Stimulated activated naive CD4-positive, alpha-beta T cell treated with Interleukin-2 at 50 U/mL for 16 hours (primary cell): Measurements from ENCODE around the gene CNDP2.

Experiments used
- DNase-seq: peaks from one replicate; lab custom pipeline; 2025; lab: John Stamatoyannopoulos, UW

The CNDP2 gene

GRCh38 chr18:74472312-74472711 lies 23.9 kb upstream of the CNDP2 start:
- no peak for DNase-seq

GRCh38 chr18:74473976-74474640 lies 22.1 kb upstream of the CNDP2 start:
- DNase-seq, result no peak

- DNase-seq, result no peak
Measured at GRCh38 chr18:74476140-74476539, 20.0 kb upstream of the CNDP2 start.

- DNase-seq, result no peak
Measured at GRCh38 chr18:74477771-74478170, 18.4 kb upstream of the CNDP2 start.

GRCh38 chr18:74478316-74478715 lies 17.8 kb upstream of the CNDP2 start:
- no peak for DNase-seq

GRCh38 chr18:74478880-74479279 lies 17.3 kb upstream of the CNDP2 start:
- no peak for DNase-seq

- no peak for DNase-seq
Measured at GRCh38 chr18:74479486-74480148, 16.5 kb upstream of the CNDP2 start.

GRCh38 chr18:74480149-74480651 lies 16.0 kb upstream of the CNDP2 start:
- no peak for DNase-seq

- DNase-seq, result no peak
Measured at GRCh38 chr18:74482697-74483096, 13.5 kb upstream of the CNDP2 start.

- no peak for DNase-seq
Measured at GRCh38 chr18:74486119-74486849, 9.9 kb upstream of the CNDP2 start.

GRCh38 chr18:74488354-74488753 lies 7.8 kb upstream of the CNDP2 start:
- no peak for DNase-seq

- DNase-seq, result no peak
Measured at GRCh38 chr18:74488864-74489263, 7.3 kb upstream of the CNDP2 start.

- DNase-seq, result no peak
Measured at GRCh38 chr18:74489676-74490075, 6.5 kb upstream of the CNDP2 start.

GRCh38 chr18:74492259-74492658 lies 3.9 kb upstream of the CNDP2 start:
- DNase-seq, result no peak

GRCh38 chr18:74493689-74494088 lies 2.5 kb upstream of the CNDP2 start:
- peak; percentile 17 for DNase-seq

GRCh38 chr18:74494514-74494913 lies 1.6 kb upstream of the CNDP2 start:
- DNase-seq, result no peak

- peak; percentile 45 for DNase-seq
Measured at GRCh38 chr18:74496508-74497323, 553 bp downstream of the CNDP2 start.

- DNase-seq, result no peak
Measured at GRCh38 chr18:74497324-74497676, 1.1 kb downstream of the CNDP2 start.

- no peak for DNase-seq
Measured at GRCh38 chr18:74497778-74498177, 1.6 kb downstream of the CNDP2 start.

GRCh38 chr18:74498712-74499627 lies 2.8 kb downstream of the CNDP2 start:
- DNase-seq, result peak; percentile 85

GRCh38 chr18:74499633-74500032 lies 3.5 kb downstream of the CNDP2 start:
- peak; percentile 22 for DNase-seq
